Endothelial cell (in vitro differentiated cells): ENCODE measurements around the gene COMMD6. TPM values are rescaled to one million over a fixed set of nuclear protein-coding genes. Genes with fewer than 3 reads are reported as not detected.

Experiments used
- DNase-seq: peaks from one replicate; pipeline ENCODE4 v3.0.0; 2021; ENCODE audit warnings: low spot score
- H3K27ac Mint-ChIP-seq: one replicate; pipeline ENCODE4 v1.8.0; 2021; ENCODE audit warnings: mixed read lengths, inconsistent platforms; ENCODE audit not compliant: unreplicated experiment
- H3K27me3 Mint-ChIP-seq: one replicate; pipeline ENCODE4 v1.8.0; 2021; ENCODE audit warnings: mild to moderate bottlenecking, moderate library complexity, mixed read lengths, inconsistent platforms; ENCODE audit not compliant: unreplicated experiment
- H3K36me3 Mint-ChIP-seq: one replicate; pipeline ENCODE4 v1.8.0; 2021; ENCODE audit warnings: mild to moderate bottlenecking, low read depth, mixed read lengths, inconsistent platforms; ENCODE audit not compliant: unreplicated experiment
- H3K4me1 Mint-ChIP-seq: one replicate; pipeline ENCODE4 v1.8.0; 2021; ENCODE audit warnings: mild to moderate bottlenecking, mixed read lengths, inconsistent platforms; ENCODE audit not compliant: unreplicated experiment
- H3K4me3 Mint-ChIP-seq: one replicate; pipeline ENCODE4 v1.8.0; 2021; ENCODE audit warnings: mild to moderate bottlenecking, mixed read lengths, inconsistent platforms; ENCODE audit not compliant: unreplicated experiment
- H3K9me3 Mint-ChIP-seq: one replicate; pipeline ENCODE4 v1.8.0; 2021; ENCODE audit warnings: mixed read lengths, inconsistent platforms; ENCODE audit not compliant: unreplicated experiment
- CTCF ChIP-seq: fragments of 200-600 bp; sonication (generic); IDR thresholded peaks from one replicate; pipeline ENCODE4 v1.5.0; 2021; ENCODE audit warnings: antibody characterized with exemption; ENCODE audit not compliant: unreplicated experiment
- total RNA-seq: library from RNA; stranded (reverse); fragmentation: NEBNext Ultra II Directional; extraction: Animal tissue kit (Norgen Biotek cat#: 25700); gene quantifications from one replicate; pipeline ENCODE4 v1.2.1, GENCODE V29; 2021; ENCODE audit not compliant: unreplicated experiment

Gene COMMD6
- total RNA-seq, 1 donor from 2014 or later: 137 TPM

GRCh38 chr13:75555836-75556235, 18.2 kb upstream of the COMMD6 start:
- Mint-ChIP-seq H3K27me3 (no peaks in the 10 kb centered on the region), H3K4me3 (no peak overlapping the region), H3K9me3 (no peaks in the 10 kb centered on the region), H3K4me1 (peaks cover 4% of the 10 kb centered on the region), H3K27ac (no peak overlapping the region), H3K36me3 (peaks cover 8% of the 10 kb centered on the region)
- no peak for TF ChIP-seq CTCF
- no peak for DNase-seq

GRCh38 chr13:75554981-75555380, 17.3 kb upstream of the COMMD6 start:
- no peak for TF ChIP-seq CTCF
- Mint-ChIP-seq H3K36me3 (peaks cover 12% of the 10 kb centered on the region), H3K27ac (no peak overlapping the region), H3K9me3 (no peaks in the 10 kb centered on the region), H3K27me3 (peaks cover 1% of the 10 kb centered on the region), H3K4me1 (peaks cover 10% of the 10 kb centered on the region), H3K4me3 (no peak overlapping the region)
- no peak for DNase-seq

GRCh38 chr13:75554464-75554863, 16.8 kb upstream of the COMMD6 start:
- H3K27ac Mint-ChIP-seq: no peak overlapping the region

GRCh38 chr13:75550159-75550567, 12.5 kb upstream of the COMMD6 start:
- DNase-seq: peak; percentile 4
- peak overlapping the region; percentile 97 for H3K4me3 Mint-ChIP-seq

More at GRCh38 chr13:75554464-75554863, 16.8 kb upstream of the COMMD6 start:
- Mint-ChIP-seq H3K4me3 (no peak overlapping the region), H3K4me1 (peaks cover 10% of the 10 kb centered on the region), H3K27me3 (peaks cover 1% of the 10 kb centered on the region), H3K9me3 (no peaks in the 10 kb centered on the region), H3K36me3 (peaks cover 13% of the 10 kb centered on the region)
- DNase-seq: no peak
- no peak for TF ChIP-seq CTCF

More at GRCh38 chr13:75550159-75550567, 12.5 kb upstream of the COMMD6 start:
- H3K27ac Mint-ChIP-seq: no peak overlapping the region
- peaks cover 11% of the 10 kb centered on the region for H3K4me1 Mint-ChIP-seq
- no peak for TF ChIP-seq CTCF
- H3K9me3 Mint-ChIP-seq: no peaks in the 10 kb centered on the region
- peaks cover 3% of the 10 kb centered on the region for H3K27me3 Mint-ChIP-seq
- H3K36me3 Mint-ChIP-seq: peaks cover 8% of the 10 kb centered on the region
